ENCODE measurements around the gene CLTCL1. TPM values are rescaled to one million over a fixed set of nuclear protein-coding genes. Genes with fewer than 3 reads are reported as not detected.

CLTCL1 gene
- total and polyA plus RNA-seq, 9 of the 15 experiments (the other 6 are each of a cell fraction or from before 2014, with no cell fraction given) = 1.1 to 11.7 (median 5.0) TPM

DNA sequence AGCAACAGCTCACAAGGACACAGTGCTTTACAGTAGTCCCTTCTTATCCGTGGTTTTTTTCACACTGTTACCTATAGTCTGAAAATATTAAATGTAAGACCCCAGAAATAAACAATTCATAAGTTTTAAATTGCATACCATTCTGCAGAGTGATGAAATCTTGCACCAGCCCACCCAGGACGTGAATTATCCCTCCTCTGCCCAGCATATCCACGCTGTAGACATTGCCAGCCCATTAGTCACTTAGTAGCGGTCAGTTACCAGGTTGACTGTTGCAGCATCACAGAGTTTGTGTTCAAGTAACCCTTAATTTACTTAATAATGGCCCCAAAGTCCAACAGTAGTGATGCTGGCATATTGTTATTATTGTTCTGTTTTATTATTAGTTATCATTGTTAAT is 3.6 kb downstream of the CLTCL1 start (continued):
- TF ChIP-seq RB1 (IDR thresholded peaks at IDR 0.05; ENCODE audit: low read depth) (no peak), ZNF707 (CRISPR knock-in tag; conservative IDR thresholded peaks at IDR 0.05) (no peak), RBM39 (optimal IDR thresholded peaks at IDR 0.05; ENCODE audit: low read depth, low read length) (no peak), DACH1 (IDR thresholded peaks at IDR 0.05; ENCODE audit: partially characterized antibody) (peak; percentile 3), HDAC6 (IDR thresholded peaks at IDR 0.05; ENCODE audit: low read depth, low read length) (no peak), RCOR1 (IDR thresholded peaks at IDR 0.05; ENCODE audit: borderline replicate concordance in 1 of 2, low read depth in 2 of 2, low read length in 2 of 2) (no peak), ZNF134 (CRISPR knock-in tag; conservative IDR thresholded peaks at IDR 0.05) (no peak), FOSL1 (tag; conservative IDR thresholded peaks at IDR 0.05) (no peak), SMAD4 (CRISPR knock-in tag; conservative IDR thresholded peaks at IDR 0.05) (no peak), PHTF2 (CRISPR knock-in tag; IDR thresholded peaks at IDR 0.05) (no peak)
- TF ChIP-seq, protein P1, sequence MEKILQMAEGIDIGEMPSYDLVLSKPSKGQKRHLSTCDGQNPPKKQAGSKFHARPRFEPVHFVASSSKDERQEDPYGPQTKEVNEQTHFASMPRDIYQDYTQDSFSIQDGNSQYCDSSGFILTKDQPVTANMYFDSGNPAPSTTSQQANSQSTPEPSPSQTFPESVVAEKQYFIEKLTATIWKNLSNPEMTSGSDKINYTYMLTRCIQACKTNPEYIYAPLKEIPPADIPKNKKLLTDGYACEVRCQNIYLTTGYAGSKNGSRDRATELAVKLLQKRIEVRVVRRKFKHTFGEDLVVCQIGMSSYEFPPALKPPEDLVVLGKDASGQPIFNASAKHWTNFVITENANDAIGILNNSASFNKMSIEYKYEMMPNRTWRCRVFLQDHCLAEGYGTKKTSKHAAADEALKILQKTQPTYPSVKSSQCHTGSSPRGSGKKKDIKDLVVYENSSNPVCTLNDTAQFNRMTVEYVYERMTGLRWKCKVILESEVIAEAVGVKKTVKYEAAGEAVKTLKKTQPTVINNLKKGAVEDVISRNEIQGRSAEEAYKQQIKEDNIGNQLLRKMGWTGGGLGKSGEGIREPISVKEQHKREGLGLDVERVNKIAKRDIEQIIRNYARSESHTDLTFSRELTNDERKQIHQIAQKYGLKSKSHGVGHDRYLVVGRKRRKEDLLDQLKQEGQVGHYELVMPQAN (IDR thresholded peaks at IDR 0.05; ENCODE audit: borderline replicate concordance) = no peak
- TF ChIP-seq, protein P2, sequence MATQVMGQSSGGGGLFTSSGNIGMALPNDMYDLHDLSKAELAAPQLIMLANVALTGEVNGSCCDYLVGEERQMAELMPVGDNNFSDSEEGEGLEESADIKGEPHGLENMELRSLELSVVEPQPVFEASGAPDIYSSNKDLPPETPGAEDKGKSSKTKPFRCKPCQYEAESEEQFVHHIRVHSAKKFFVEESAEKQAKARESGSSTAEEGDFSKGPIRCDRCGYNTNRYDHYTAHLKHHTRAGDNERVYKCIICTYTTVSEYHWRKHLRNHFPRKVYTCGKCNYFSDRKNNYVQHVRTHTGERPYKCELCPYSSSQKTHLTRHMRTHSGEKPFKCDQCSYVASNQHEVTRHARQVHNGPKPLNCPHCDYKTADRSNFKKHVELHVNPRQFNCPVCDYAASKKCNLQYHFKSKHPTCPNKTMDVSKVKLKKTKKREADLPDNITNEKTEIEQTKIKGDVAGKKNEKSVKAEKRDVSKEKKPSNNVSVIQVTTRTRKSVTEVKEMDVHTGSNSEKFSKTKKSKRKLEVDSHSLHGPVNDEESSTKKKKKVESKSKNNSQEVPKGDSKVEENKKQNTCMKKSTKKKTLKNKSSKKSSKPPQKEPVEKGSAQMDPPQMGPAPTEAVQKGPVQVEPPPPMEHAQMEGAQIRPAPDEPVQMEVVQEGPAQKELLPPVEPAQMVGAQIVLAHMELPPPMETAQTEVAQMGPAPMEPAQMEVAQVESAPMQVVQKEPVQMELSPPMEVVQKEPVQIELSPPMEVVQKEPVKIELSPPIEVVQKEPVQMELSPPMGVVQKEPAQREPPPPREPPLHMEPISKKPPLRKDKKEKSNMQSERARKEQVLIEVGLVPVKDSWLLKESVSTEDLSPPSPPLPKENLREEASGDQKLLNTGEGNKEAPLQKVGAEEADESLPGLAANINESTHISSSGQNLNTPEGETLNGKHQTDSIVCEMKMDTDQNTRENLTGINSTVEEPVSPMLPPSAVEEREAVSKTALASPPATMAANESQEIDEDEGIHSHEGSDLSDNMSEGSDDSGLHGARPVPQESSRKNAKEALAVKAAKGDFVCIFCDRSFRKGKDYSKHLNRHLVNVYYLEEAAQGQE (IDR thresholded peaks at IDR 0.05; ENCODE audit: borderline replicate concordance) = no peak
- TF ChIP-seq, protein P2 (CRISPR knock-in tag; IDR thresholded peaks at IDR 0.05; ENCODE audit: low read depth) = no peak
- TF ChIP-seq, protein P3, sequence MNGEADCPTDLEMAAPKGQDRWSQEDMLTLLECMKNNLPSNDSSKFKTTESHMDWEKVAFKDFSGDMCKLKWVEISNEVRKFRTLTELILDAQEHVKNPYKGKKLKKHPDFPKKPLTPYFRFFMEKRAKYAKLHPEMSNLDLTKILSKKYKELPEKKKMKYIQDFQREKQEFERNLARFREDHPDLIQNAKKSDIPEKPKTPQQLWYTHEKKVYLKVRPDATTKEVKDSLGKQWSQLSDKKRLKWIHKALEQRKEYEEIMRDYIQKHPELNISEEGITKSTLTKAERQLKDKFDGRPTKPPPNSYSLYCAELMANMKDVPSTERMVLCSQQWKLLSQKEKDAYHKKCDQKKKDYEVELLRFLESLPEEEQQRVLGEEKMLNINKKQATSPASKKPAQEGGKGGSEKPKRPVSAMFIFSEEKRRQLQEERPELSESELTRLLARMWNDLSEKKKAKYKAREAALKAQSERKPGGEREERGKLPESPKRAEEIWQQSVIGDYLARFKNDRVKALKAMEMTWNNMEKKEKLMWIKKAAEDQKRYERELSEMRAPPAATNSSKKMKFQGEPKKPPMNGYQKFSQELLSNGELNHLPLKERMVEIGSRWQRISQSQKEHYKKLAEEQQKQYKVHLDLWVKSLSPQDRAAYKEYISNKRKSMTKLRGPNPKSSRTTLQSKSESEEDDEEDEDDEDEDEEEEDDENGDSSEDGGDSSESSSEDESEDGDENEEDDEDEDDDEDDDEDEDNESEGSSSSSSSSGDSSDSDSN (IDR thresholded peaks at IDR 0.05; ENCODE audit: borderline replicate concordance in 1 of 2, low read depth in 2 of 2, low read length in 2 of 2) = no peak
- TF ChIP-seq, protein P4, sequence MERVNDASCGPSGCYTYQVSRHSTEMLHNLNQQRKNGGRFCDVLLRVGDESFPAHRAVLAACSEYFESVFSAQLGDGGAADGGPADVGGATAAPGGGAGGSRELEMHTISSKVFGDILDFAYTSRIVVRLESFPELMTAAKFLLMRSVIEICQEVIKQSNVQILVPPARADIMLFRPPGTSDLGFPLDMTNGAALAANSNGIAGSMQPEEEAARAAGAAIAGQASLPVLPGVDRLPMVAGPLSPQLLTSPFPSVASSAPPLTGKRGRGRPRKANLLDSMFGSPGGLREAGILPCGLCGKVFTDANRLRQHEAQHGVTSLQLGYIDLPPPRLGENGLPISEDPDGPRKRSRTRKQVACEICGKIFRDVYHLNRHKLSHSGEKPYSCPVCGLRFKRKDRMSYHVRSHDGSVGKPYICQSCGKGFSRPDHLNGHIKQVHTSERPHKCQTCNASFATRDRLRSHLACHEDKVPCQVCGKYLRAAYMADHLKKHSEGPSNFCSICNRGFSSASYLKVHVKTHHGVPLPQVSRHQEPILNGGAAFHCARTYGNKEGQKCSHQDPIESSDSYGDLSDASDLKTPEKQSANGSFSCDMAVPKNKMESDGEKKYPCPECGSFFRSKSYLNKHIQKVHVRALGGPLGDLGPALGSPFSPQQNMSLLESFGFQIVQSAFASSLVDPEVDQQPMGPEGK (CRISPR knock-in tag; IDR thresholded peaks at IDR 0.05; ENCODE audit: borderline replicate concordance) = no peak
